ENCODE results near the gene STOX1.
"Not testable (repeated sequence)": the region's sequence is repeated elsewhere in the genome, so short reads cannot be mapped to it uniquely, and the experiment has no call there.

Gene STOX1

DNA sequence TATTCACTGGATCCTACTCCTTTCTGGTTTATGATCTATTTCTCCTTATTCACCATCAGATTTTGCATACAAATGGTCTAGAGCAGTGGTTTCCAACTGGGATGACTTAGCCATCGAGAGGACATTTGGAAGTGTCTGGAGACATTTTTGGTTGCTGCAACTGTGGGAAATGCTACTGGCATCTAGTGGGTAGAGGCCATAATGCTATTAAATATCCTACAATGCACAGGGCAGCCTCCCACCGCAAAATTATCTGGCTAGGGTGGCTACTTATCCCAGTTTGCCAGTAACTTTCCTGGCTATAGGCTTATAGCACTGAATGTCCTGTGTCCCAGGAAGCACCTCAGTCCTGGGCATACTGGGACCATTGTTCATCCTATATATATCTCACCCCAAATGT, 52.3 kb downstream of the STOX1 start:
- Mint-ChIP-seq H3K9me3 (no peaks in the 10 kb centered on the region), H3K27me3 (no peaks in the 10 kb centered on the region), H3K4me3 (no peak overlapping the region), H3K36me3 (ENCODE audit: low read depth) (no peaks in the 10 kb centered on the region), H3K4me1 (no peaks in the 10 kb centered on the region), H3K27ac (no peak overlapping the region)
- DNase-seq (no peak), ATAC-seq (no peak)

DNA sequence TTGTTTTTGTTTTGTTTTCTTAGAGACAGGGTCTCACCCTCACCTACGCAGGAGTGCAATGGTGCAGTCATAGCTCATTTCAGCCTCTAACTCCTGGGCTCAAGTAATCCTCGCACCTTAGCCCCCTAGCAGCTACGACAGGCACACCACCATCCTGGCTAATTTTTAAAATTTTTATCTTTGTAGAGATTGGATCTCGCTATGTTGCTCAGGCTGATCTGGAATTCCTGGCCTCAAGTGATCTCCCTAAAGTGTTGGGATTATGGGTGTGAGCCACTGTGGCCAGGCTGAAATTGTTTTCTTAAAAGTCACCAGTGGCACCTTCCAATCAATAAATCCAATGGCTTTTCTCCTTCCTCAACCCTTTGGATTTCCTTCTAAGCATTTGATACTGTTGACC, 52.9 kb downstream of the STOX1 start:
- Mint-ChIP-seq H3K9me3 (no peaks in the 10 kb centered on the region), H3K27ac (no peak overlapping the region), H3K27me3 (no peaks in the 10 kb centered on the region), H3K4me1 (no peaks in the 10 kb centered on the region), H3K36me3 (ENCODE audit: low read depth) (no peaks in the 10 kb centered on the region), H3K4me3 (no peak overlapping the region)
- DNase-seq: no peak
- no peak for ATAC-seq

DNA sequence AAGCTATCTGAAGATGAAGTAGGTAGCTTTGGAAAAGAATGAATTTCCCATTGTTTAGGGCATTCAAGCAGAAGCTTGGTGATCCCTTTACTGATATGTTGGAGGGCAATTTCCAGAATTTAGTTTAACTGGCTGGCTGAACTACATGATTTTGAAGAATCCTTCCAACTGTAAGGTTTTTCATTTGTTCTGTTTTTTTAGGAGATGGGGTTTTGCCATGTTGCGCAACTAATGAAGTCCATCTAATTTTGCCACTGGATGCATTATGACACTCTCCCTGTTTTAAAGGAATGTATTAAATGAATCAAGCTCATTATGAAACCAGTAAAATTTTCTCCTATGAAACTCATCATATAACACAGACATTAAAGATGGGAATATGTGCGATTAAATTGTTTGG, 67.7 kb downstream of the STOX1 start:
- no peaks in the 10 kb centered on the region for H3K9me3 Mint-ChIP-seq
- DNase-seq (no peak), ATAC-seq (no peak)
- H3K27me3 Mint-ChIP-seq: no peaks in the 10 kb centered on the region
- no peak overlapping the region for H3K27ac Mint-ChIP-seq
- peaks cover 3% of the 10 kb centered on the region for H3K4me1 Mint-ChIP-seq
- H3K4me3 Mint-ChIP-seq: no peak overlapping the region
- no peaks in the 10 kb centered on the region for H3K36me3 Mint-ChIP-seq (ENCODE audit: low read depth)

DNA sequence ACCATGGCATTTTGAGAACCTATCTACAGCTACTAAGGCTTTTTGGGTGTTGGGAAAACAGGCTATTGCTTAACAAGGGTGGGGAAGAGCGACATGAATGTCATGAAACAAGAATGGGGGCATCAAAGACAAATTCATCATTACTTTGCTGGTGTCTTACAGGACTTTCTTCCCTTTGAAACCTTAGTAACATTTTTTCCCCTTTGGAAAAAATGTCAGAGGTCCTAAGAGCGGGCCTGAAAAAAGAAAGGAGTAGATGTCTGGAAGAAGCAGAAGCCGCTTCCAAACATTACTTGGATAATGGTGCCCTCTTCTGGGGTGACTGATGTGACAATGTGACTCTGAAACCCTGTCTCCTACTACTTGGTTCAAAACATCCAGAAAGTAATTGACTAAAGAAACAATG, 70.0 kb downstream of the STOX1 start:
- no peak for ATAC-seq
- no peak overlapping the region for H3K27ac Mint-ChIP-seq
- peaks cover 7% of the 10 kb centered on the region for H3K36me3 Mint-ChIP-seq (ENCODE audit: low read depth)
- no peaks in the 10 kb centered on the region for H3K27me3 Mint-ChIP-seq
- H3K4me3 Mint-ChIP-seq: no peak overlapping the region
- peak; percentile 31 for DNase-seq
- H3K9me3 Mint-ChIP-seq: no peaks in the 10 kb centered on the region
- H3K4me1 Mint-ChIP-seq: peaks cover 14% of the 10 kb centered on the region

DNA sequence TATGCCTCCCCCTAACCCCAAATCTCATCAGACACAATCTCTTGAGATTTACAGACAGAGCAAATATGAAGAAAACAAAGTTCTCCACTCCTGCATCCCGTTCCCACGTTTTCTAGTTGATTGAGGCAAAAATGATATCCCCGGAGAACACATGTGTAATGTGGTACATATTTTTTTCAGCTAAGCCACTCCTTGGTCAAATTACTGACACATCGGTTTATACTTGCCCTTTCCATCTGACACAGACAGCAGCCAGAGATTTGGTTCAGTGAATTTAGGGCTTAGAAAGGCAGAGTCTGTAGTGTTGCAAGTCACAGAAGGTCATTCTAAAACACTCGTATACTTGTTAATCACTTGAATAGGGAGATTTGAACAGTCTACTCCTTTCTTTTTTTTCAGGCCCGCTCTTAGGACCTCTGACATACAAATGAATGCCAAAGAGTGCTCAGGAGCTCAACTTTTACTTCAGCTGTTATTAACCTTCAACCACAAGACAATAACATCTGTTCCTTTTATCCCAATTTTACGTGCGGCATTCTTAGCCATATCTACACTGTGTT, 71.9 kb downstream of the STOX1 start:
- peaks cover 16% of the 10 kb centered on the region for H3K36me3 Mint-ChIP-seq (ENCODE audit: low read depth)
- DNase-seq: no peak
- ATAC-seq: no peak
- peaks cover 27% of the 10 kb centered on the region for H3K4me1 Mint-ChIP-seq
- no peak overlapping the region for H3K27ac Mint-ChIP-seq
- H3K9me3 Mint-ChIP-seq: no peaks in the 10 kb centered on the region
- H3K27me3 Mint-ChIP-seq: no peaks in the 10 kb centered on the region
- H3K4me3 Mint-ChIP-seq: no peak overlapping the region

DNA sequence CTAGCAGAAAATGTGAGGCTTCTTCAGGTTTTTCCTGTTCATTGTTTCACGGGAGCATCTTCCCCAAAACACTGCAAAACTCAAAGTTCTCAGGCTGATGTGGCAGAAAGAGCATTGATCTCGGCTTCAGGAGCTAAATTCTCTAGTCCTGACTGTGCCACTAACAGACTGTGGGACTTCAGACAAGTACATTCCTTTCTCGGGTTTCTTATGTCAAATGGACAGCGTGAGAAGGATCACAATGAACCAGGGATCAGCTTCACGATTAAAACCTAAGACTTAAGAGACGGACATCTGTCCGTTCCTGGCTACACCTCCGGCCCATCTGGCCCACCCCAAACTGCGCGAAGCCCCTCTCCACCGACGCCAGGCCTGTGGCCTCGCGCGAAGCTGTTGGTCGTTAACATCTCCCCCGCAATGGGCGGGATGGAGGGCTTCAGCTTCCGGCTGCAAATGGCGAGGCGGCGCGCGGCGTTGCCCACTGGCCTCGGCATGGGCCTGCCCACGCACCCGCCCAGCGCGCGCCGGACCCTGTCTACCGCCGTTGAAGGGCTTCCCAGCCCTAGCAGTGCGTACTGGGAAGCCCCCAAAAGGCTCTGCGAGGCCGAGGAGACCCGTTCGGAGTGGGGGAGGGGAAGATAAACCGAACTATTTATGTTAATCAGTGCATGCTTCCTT, 73.2 kb downstream of the STOX1 start:
- peak overlapping the region; percentile 95 for H3K27ac Mint-ChIP-seq
- peak overlapping the region; percentile 93 for H3K4me3 Mint-ChIP-seq
- H3K9me3 Mint-ChIP-seq: no peaks in the 10 kb centered on the region
- peaks cover 19% of the 10 kb centered on the region for H3K36me3 Mint-ChIP-seq (ENCODE audit: low read depth)
- H3K27me3 Mint-ChIP-seq: no peaks in the 10 kb centered on the region
- peaks cover 39% of the 10 kb centered on the region for H3K4me1 Mint-ChIP-seq
- no peak for DNase-seq
- ATAC-seq: peak; percentile 45

DNA sequence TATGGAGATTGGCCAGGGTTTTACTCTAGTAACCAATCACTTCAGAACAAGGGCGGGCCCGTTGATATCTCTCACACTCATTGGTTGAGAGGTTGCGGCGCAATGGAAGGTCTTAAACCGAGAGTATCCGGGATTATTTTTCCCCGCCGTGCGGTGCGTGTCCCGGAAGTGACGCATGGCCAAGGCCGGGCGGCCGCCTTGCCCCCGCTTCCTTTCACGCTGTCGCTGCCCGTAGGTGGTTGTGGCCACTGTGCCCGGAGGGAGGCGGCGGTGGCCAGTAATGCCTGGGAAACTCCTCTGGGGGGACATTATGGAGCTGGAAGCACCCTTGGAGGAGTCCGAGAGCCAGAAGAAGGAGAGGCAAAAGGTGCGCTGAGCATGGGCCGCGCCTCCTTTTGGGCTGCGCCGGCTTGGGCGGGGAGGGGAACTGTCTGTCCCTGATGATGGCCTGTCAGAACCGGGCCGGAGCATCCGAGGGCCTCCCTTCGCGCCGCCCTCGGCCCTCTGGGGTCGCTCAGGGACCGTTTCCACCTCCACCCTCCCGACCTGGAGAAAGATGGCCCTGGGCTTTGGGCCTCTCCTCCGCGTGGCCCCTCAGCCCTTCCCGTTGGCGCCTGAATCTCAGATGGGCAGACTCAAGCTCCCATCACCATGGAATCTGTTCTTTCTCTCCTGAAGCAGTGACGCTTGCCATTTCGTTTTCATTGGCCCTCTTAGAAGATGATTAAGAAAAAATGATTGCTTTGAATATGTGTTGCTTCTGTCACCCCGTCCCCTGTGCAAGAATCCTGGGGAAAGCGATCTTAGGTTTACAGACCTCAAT, 74.0 kb downstream of the STOX1 start, which contains the start of gene DDX50:
DDX50 (plus strand) TSS at position 211 of the 823 bp plus-strand sequence; CDS start at position 281, 70 bp downstream.
- DNase-seq: peak; percentile 96
- H3K27me3 Mint-ChIP-seq: no peaks in the 10 kb centered on the region
- H3K9me3 Mint-ChIP-seq: no peaks in the 10 kb centered on the region
- H3K27ac Mint-ChIP-seq: peak within 1 kb of the TSS; percentile 95
- ATAC-seq: peak; percentile 98
- H3K4me3 Mint-ChIP-seq: peak within 1 kb of the TSS; percentile 93
- peaks cover 43% of the 10 kb centered on the region for H3K4me1 Mint-ChIP-seq
- peaks cover 22% of the 10 kb centered on the region for H3K36me3 Mint-ChIP-seq (ENCODE audit: low read depth)

DNA sequence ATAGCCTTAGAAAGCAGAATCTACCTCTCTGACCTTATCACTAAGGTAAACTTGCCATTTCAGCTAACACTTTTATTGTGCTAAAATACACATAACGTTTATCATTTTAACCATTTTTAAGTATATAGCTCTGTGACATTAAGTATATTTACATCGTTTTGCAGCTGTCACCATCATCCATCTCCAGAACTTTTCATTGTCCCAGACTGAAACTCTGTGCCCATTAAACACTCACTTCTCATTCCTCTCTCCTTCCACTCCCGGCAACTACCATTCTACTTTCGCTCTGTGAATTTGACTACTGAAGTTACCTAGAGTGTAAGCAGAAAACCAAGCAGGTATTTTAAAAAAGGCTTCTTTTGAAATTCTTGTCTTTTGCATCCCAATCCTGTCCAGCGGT, 75.1 kb downstream of the STOX1 start:
- no peaks in the 10 kb centered on the region for H3K27me3 Mint-ChIP-seq
- peaks cover 30% of the 10 kb centered on the region for H3K36me3 Mint-ChIP-seq (ENCODE audit: low read depth)
- H3K4me1 Mint-ChIP-seq: peaks cover 51% of the 10 kb centered on the region
- no peaks in the 10 kb centered on the region for H3K9me3 Mint-ChIP-seq
- H3K27ac Mint-ChIP-seq: peak overlapping the region; percentile 95
- H3K4me3 Mint-ChIP-seq: peak overlapping the region; percentile 93
- ATAC-seq: no peak
- no peak for DNase-seq

DNA sequence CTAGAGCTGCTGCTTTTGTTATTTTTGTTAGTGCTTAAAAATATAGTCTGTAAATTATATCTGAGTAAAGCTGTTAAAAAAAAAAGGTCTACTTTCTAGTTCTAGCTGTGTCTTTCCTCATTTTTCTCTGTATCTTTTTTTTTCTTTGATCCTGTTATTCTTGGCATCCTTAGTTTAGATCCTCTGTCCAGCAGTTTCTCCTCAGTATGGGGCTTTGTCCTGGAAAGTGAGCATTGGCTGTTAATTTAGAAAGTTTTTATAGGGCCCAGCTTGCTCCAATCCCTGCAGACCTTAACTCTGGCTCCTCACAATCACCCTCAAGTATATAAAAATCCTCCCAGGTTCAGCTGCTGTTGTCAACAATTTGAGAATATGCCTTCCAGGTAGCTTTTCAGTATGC, 97.3 kb downstream of the STOX1 start:
- no peaks in the 10 kb centered on the region for H3K27me3 Mint-ChIP-seq
- DNase-seq: no peak
- no peak for ATAC-seq
- H3K4me1 Mint-ChIP-seq: peaks cover 2% of the 10 kb centered on the region
- H3K4me3 Mint-ChIP-seq: no peak overlapping the region
- peaks cover 35% of the 10 kb centered on the region for H3K36me3 Mint-ChIP-seq (ENCODE audit: low read depth)
- H3K27ac Mint-ChIP-seq: no peak overlapping the region
- H3K9me3 Mint-ChIP-seq: no peaks in the 10 kb centered on the region

DNA sequence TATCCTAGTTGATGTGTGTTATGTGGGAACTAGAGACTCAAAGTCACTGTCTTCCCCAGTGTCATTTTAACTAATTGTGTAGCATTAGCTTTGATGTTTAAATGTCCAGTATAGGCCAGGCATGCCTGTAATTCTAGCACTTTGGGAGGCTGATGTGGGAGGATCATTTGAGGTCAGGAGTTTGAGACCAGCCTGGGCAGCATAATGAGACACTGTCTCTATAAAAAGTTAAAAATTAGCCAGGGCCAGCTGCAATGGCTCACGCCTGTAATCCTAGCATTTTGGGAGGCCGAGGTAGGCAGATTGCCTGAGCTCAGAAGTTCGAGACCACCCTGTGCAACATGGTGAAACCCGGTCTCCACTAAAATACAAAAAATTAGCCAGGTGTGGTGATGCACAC, 98.2 kb downstream of the STOX1 start:
- Mint-ChIP-seq H3K27ac (no peak overlapping the region), H3K9me3 (no peaks in the 10 kb centered on the region), H3K4me1 (peaks cover 2% of the 10 kb centered on the region), H3K27me3 (no peaks in the 10 kb centered on the region), H3K36me3 (ENCODE audit: low read depth) (peaks cover 36% of the 10 kb centered on the region), H3K4me3 (no peak overlapping the region)
- ATAC-seq (no peak), DNase-seq (no peak)

DNA sequence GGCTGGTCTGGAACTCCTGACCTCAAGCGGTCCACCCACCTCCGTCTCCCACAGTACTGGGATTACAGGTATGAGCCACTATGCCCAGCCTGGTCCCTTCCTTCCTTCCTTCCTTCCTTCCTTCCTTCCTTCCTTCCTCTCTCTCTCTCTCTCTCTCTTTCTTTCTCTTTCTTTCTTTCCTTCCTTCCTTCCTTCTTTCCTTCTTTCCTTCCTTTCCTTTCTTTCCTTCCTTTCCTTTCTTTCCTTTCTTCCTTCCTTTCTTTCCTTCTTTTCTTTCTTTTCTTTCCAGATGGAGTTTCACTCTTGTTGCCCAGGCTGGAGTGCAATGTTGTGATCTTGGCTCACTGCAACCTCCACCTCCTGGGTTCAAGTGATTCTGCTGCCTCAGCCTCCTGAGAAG, 101.8 kb downstream of the STOX1 start:
- not testable (repeated sequence) for H3K9me3 Mint-ChIP-seq, H3K4me3 Mint-ChIP-seq, H3K27ac Mint-ChIP-seq, DNase-seq, H3K27me3 Mint-ChIP-seq, ATAC-seq, H3K4me1 Mint-ChIP-seq
- H3K36me3 Mint-ChIP-seq (ENCODE audit: low read depth): peaks cover 39% of the 10 kb centered on the region

DNA sequence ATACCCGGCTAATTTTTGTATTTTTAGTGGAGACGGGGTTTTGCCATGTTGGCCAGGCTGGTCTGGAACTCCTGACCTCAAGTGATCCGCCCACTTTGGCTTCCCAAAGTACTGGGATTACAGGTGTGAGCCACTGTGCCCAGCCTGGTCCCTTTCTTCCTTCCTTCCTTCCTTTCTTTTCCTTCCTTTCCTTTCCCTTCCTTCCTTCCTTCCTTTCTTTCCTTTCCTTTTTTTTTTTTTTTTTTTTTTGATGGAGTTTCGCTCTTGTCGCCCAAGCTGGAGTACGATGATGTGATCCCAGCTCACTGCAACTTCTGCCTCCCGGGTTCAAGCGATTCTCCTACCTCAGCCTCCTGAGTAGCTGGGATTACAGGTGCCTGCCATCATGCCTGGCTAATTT, 102.6 kb downstream of the STOX1 start:
- ATAC-seq: not testable (repeated sequence)

DNA sequence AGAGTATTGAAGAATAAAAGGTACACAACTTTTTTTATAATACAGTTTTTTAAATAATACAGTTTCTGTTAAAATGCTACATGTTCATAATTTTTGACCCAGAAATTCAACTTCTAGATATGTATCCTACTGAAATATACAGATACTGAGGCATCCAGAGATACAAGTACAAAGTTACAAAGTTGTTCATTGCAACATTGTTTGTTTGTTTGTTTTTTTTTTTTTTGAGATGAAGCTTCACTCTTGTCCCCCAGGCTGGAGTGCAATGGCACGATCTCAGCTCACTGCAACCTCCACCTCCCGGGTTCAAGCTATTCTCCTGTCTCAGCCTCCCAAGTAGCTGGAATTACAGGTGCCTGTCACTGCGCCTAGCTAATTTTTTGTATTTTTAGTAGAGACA, 105.5 kb downstream of the STOX1 start:
- H3K27me3 Mint-ChIP-seq, H3K4me3 Mint-ChIP-seq, DNase-seq, ATAC-seq, H3K9me3 Mint-ChIP-seq, H3K27ac Mint-ChIP-seq: not testable (repeated sequence)
- Mint-ChIP-seq H3K36me3 (ENCODE audit: low read depth) (peaks cover 44% of the 10 kb centered on the region), H3K4me1 (peaks cover 15% of the 10 kb centered on the region)

More for the DNA sequence above, 102.6 kb downstream of the STOX1 start:
- peaks cover 37% of the 10 kb centered on the region for H3K36me3 Mint-ChIP-seq (ENCODE audit: low read depth)
- H3K4me1 Mint-ChIP-seq, H3K4me3 Mint-ChIP-seq, H3K27ac Mint-ChIP-seq, DNase-seq, H3K9me3 Mint-ChIP-seq, H3K27me3 Mint-ChIP-seq: not testable (repeated sequence)

DNA sequence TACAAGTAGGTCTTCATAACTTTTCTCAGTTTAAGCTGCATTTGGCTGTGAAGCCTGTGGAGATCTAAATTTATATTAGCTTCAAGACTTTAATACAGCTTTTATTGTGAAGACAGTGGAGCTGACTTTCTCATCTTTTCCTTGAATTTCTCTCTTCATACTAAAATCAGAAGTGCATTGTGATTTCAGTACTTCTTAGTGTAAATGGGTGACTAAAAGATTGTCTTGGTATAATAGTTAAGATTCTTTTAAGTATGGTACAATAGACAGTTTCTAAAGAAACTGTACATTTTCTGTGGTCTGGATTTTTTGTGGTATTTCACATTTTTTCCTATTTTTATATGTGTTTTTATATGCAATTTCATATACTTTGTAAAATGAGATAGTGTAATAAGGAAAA, 107.7 kb downstream of the STOX1 start:
- DNase-seq: no peak
- Mint-ChIP-seq H3K36me3 (ENCODE audit: low read depth) (peaks cover 52% of the 10 kb centered on the region), H3K9me3 (no peaks in the 10 kb centered on the region), H3K4me1 (peaks cover 17% of the 10 kb centered on the region), H3K27me3 (no peaks in the 10 kb centered on the region), H3K4me3 (no peak overlapping the region), H3K27ac (no peak overlapping the region)
- ATAC-seq: no peak

DNA sequence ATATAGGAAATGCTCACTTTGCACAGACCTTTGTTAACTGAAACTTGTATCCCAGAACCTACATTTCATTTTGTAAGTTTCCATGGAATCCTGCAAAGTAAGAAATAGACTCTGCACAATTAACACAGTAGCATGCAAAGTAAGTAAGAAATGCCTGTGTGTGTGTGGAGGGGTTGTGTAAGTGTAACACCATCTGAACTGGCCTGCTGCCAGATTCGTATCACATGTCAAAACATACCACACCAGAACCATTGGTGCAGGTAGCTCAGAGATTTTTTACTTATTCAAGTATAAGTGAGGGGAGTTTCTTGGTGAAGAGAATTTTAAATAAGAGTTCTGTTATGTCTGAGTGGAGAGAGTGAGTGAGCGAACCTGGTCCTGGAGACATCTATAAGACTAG, 110.8 kb downstream of the STOX1 start:
- no peaks in the 10 kb centered on the region for H3K27me3 Mint-ChIP-seq
- no peaks in the 10 kb centered on the region for H3K9me3 Mint-ChIP-seq
- no peak for DNase-seq
- no peak for ATAC-seq
- no peak overlapping the region for H3K4me3 Mint-ChIP-seq
- H3K4me1 Mint-ChIP-seq: peaks cover 17% of the 10 kb centered on the region
- H3K36me3 Mint-ChIP-seq (ENCODE audit: low read depth): peaks cover 45% of the 10 kb centered on the region
- H3K27ac Mint-ChIP-seq: no peak overlapping the region
